SK-N-SH (cell line): Measurements from ENCODE around the gene PXT1. TPM values are rescaled to one million over a fixed set of nuclear protein-coding genes. Genes with fewer than 3 reads are reported as not detected.

Experiments
- CTCF ChIA-PET: fragments of 300-600, 350-600 bp; formaldehyde crosslinking; extraction: SDS; loops from one replicate; lab custom pipeline; 2021; lab: Yijun Ruan, JAX
- POLR2A ChIA-PET: fragments of 350-600 bp; sonication (Branson Sonifier 250); formaldehyde crosslinking; extraction: SDS; loops from one replicate; lab custom pipeline; 2020; ENCODE audit warnings: antibody characterized with exemption, inconsistent platforms; lab: Yijun Ruan, JAX
- DNase-seq: peaks from one replicate; pipeline ENCODE4 v3.0.0; 2012
- H2AFZ ChIP-seq: fragments of 200-600 bp; sonication (generic); 2 replicates; pipeline ENCODE4 v1.8.1; 2016; ENCODE audit warnings: antibody characterized with exemption, mild to moderate bottlenecking, low read depth
- H3F3A ChIP-seq: fragments of 200-600 bp; sonication (generic); replicated peaks from 2 replicates; pipeline ENCODE3; 2016; ENCODE audit warnings: antibody characterized with exemption, mild to moderate bottlenecking; ENCODE audit not compliant: insufficient read depth
- H3K27ac ChIP-seq, 2 experiments: fragments of 200-500 bp in 1 of 2; fragments of 200-600 bp in 1 of 2; sonication (Bioruptor generic) in 1 of 2; sonication (generic), shearing (Covaris generic) in 1 of 2; 2 replicates each; pipeline versions ENCODE4 v1.5.1 to v1.6.1; 2014 to 2016; ENCODE audit warnings: low read depth in 2 of 2, inconsistent platforms in 1 of 2, low read length in 1 of 2, mild to moderate bottlenecking in 1 of 2, mixed read lengths in 1 of 2
- H3K27me3 ChIP-seq: fragments of 200-600 bp; sonication (generic), shearing (Covaris generic); 2 replicates; pipeline ENCODE4 v1.6.1; 2016; ENCODE audit warnings: mixed run types; ENCODE audit not compliant: insufficient read depth
- H3K36me3 ChIP-seq, 2 experiments: fragments of 200-500 bp in 1 of 2; fragments of 200-600 bp in 1 of 2; sonication (Bioruptor generic) in 1 of 2; sonication (generic) in 1 of 2; replicated peaks in 1 of 2; 2 replicates each; pipeline versions ENCODE3 to v1.5.1; 2014 to 2016; ENCODE audit warnings: low read length in 1 of 2, mild to moderate bottlenecking in 1 of 2; ENCODE audit not compliant: insufficient read depth in 2 of 2, control insufficient read depth in 1 of 2
- H3K4me1 ChIP-seq, 2 experiments: fragments of 200-500 bp in 1 of 2; fragments of 200-600 bp in 1 of 2; sonication (Bioruptor generic) in 1 of 2; sonication (generic), shearing (Covaris generic) in 1 of 2; 2 replicates each; pipeline versions ENCODE4 v1.5.1 to v1.6.1; 2014 to 2016; ENCODE audit warnings: low read depth in 1 of 2, low read length in 1 of 2, mixed run types in 1 of 2; ENCODE audit not compliant: insufficient read depth in 2 of 2, control insufficient read depth in 1 of 2
- H3K4me2 ChIP-seq: fragments of 200-600 bp; sonication (generic), shearing (Covaris generic); 2 replicates; pipeline ENCODE4 v1.6.1; 2017; ENCODE audit warnings: mixed run types
- H3K4me3 ChIP-seq, 2 experiments: fragments of 200-500 bp in 1 of 2; fragments of 200-600 bp in 1 of 2; sonication (Bioruptor generic) in 1 of 2; sonication (generic), shearing (Covaris generic) in 1 of 2; 2 replicates each; pipeline versions ENCODE4 v1.5.1 to v1.8.1; 2014 to 2016; ENCODE audit warnings: low read depth in 2 of 2, inconsistent platforms in 1 of 2, low read length in 1 of 2, mild to moderate bottlenecking in 1 of 2, mixed read lengths in 1 of 2, moderate library complexity in 1 of 2
- H3K79me2 ChIP-seq: fragments of 200-600 bp; sonication (generic); 2 replicates; pipeline ENCODE4 v1.8.1; 2017; ENCODE audit warnings: mild to moderate bottlenecking; ENCODE audit not compliant: insufficient read depth
- H3K9ac ChIP-seq: fragments of 200-600 bp; sonication (generic); 2 replicates; pipeline ENCODE4 v1.6.1; 2017; ENCODE audit warnings: mixed run types
- H3K9me2 ChIP-seq: fragments of 200-600 bp; sonication (generic); 2 replicates; pipeline ENCODE4 v1.6.1; 2017; ENCODE audit warnings: mixed run types
- H3K9me3 ChIP-seq: fragments of 200-600 bp; sonication (generic); 2 replicates; pipeline ENCODE4 v1.6.1; 2017; ENCODE audit warnings: mixed run types, mild to moderate bottlenecking, moderate library complexity
- H4K20me1 ChIP-seq: fragments of 200-600 bp; sonication (generic); 2 replicates; pipeline ENCODE4 v1.6.1; 2017; ENCODE audit warnings: mild to moderate bottlenecking, mixed run types; ENCODE audit not compliant: insufficient read depth
- FOXM1 ChIP-seq: IDR thresholded peaks from 2 replicates; pipeline ENCODE4 v1.4.0; 2012; ENCODE audit warnings: low read depth, mild to moderate bottlenecking
- JUND ChIP-seq: IDR thresholded peaks from 2 replicates; pipeline ENCODE4 v1.4.0; 2012
- MEF2A ChIP-seq: IDR thresholded peaks from 2 replicates; pipeline ENCODE4 v1.4.0; 2012; ENCODE audit warnings: low read depth, borderline replicate concordance
- MXI1 ChIP-seq: IDR thresholded peaks from 2 replicates; pipeline ENCODE4 v1.6.1; 2012; ENCODE audit warnings: mild to moderate bottlenecking, low read depth, low read length, improper control_type of control experiment
- NFIC ChIP-seq: IDR thresholded peaks from 2 replicates; pipeline ENCODE4 v1.4.0; 2012; ENCODE audit warnings: borderline replicate concordance
- POLR2AphosphoS5 ChIP-seq: IDR thresholded peaks from 2 replicates; pipeline ENCODE4 v1.6.1; 2012; ENCODE audit warnings: low read depth, low read length
- RXRA ChIP-seq: IDR thresholded peaks from 2 replicates; pipeline ENCODE4 v1.4.0; 2012; ENCODE audit warnings: low read depth, mild to moderate bottlenecking, borderline replicate concordance
- SIN3A ChIP-seq: IDR thresholded peaks from 2 replicates; pipeline ENCODE4 v1.6.1; 2012; ENCODE audit warnings: low read depth, mild to moderate bottlenecking, low read length, moderate library complexity, borderline replicate concordance
- TEAD4 ChIP-seq: IDR thresholded peaks from 2 replicates; pipeline ENCODE4 v1.4.0; 2012; ENCODE audit warnings: mild to moderate bottlenecking, borderline replicate concordance; ENCODE audit not compliant: insufficient read depth
- YY1 ChIP-seq: IDR thresholded peaks from 2 replicates; pipeline ENCODE4 v1.4.0; 2012; ENCODE audit warnings: low read depth, mild to moderate bottlenecking
- WGBS: methylation state at CpG from one replicate; pipeline ENCODE4 v1.1.6; 2017; ENCODE audit warnings: low lambda C conversion rate; 5-methylcytosine and 5-hydroxymethylcytosine counted together
- polyA plus RNA-seq, 3 experiments: library from polyadenylated mRNA; depleted of rRNA; stranded (reverse); fragments of >200 nt; gene quantifications; 2 replicates each; pipeline ENCODE4 v1.2.3, GENCODE V29; 2012
- TF ChIP-seq, protein P1 (sequence below): IDR thresholded peaks from 2 replicates; pipeline ENCODE4 v1.4.0; 2012; ENCODE audit warnings: low read depth, borderline replicate concordance
- TF ChIP-seq, protein P2 (sequence below): fragments of 150-350 bp; IDR thresholded peaks from 2 replicates; pipeline ENCODE4 v1.6.1; 2017; ENCODE audit warnings: antibody characterized with exemption, low read length, low read depth, borderline replicate concordance

PXT1 gene
- polyA plus RNA-seq, 1 of the 3 experiments (the other 2 are of a cell fraction): not detected

DNA sequence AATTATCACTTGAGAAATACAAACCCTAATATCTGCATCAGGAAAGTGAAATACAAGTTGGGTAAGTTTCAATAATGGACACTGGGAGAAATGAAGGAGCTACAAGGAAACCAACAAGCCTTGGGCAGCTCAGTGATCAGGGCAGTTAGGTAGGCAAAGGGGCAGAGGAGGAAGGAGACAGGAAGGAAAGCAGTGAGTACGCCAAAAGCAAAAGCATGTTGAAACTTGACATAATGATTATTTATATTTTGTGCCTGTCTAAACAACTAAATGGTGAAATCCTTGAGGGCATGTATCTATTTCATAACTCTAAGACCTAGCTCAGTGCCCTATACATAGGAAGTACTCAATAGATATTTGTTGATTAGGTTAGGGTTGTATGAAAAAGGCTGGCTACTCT lies 23.3 kb downstream of the PXT1 start:
- no peak overlapping the region for H2AFZ ChIP-seq
- no peaks in the 10 kb centered on the region for H3F3A ChIP-seq
- DNase-seq: no peak
- 86% methylated on average over 1 of the region's 1 CpG for WGBS
- no peak overlapping the region for H3K4me3 ChIP-seq
- H3K79me2 ChIP-seq: no peaks in the 10 kb centered on the region
- ChIA-PET POLR2A (no interaction called here), CTCF (interaction anchor here (0.9 kb wide), 1 partner anchor 9 kb away, joined by 4 read pairs; no protein-coding TSS in a partner anchor)
- no peaks in the 10 kb centered on the region for H3K9me2 ChIP-seq
- H3K4me2 ChIP-seq: no peak overlapping the region
- no peaks in the 10 kb centered on the region for H3K9me3 ChIP-seq
- no peak overlapping the region for H3K9ac ChIP-seq
- H3K4me1 ChIP-seq: peaks cover 0 to 9% of the 10 kb centered on the region in 2 experiments; a peak in 1 of 4 replicates
- H4K20me1 ChIP-seq: no peaks in the 10 kb centered on the region
- no peaks in the 10 kb centered on the region for H3K27me3 ChIP-seq
- no peak overlapping the region for H3K27ac ChIP-seq
- no peaks in the 10 kb centered on the region for H3K36me3 ChIP-seq
- no peak for TF ChIP-seq POLR2AphosphoS5
- TF ChIP-seq, all 33 proteins: peak for 0

DNA sequence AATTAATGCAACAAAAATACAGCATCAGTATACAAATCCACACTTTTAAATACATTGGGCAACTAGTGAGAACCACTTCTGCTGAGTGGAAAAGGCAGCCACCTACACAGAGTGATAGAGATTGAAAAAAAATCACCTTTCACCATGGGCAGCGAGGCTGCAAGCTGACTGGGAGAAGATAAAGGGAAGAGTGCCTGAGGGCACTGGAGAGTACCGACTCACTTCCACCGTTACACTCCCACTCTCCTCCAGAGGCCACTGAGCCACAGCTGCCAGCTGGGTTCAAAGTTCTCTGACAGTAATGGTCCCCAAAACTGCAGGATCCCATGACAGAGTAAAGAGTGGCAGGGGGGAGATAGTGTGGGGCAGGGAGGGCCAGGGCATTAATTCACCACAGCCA lies 24.1 kb downstream of the PXT1 start:
- 38% methylated on average over 3 of the region's 3 CpGs for WGBS
- Histone ChIP-seq H3K36me3 (no peaks in the 10 kb centered on the region), H3K4me3 (no peak overlapping the region), H3K79me2 (no peaks in the 10 kb centered on the region), H3K9ac (no peak overlapping the region), H3K27me3 (no peaks in the 10 kb centered on the region), H4K20me1 (no peaks in the 10 kb centered on the region), H3K27ac (no peak overlapping the region), H3K9me2 (no peaks in the 10 kb centered on the region), H3K4me1 (peaks cover 0 to 6% of the 10 kb centered on the region in 2 experiments; a peak in 1 of 4 replicates), H3K9me3 (no peaks in the 10 kb centered on the region), H3F3A (no peaks in the 10 kb centered on the region), H2AFZ (no peak overlapping the region), H3K4me2 (no peak overlapping the region)
- TF ChIP-seq FOXM1 (no peak), RXRA (no peak), TEAD4 (no peak), SIN3A (no peak), NFIC (no peak)
- TF ChIP-seq, protein P1, sequence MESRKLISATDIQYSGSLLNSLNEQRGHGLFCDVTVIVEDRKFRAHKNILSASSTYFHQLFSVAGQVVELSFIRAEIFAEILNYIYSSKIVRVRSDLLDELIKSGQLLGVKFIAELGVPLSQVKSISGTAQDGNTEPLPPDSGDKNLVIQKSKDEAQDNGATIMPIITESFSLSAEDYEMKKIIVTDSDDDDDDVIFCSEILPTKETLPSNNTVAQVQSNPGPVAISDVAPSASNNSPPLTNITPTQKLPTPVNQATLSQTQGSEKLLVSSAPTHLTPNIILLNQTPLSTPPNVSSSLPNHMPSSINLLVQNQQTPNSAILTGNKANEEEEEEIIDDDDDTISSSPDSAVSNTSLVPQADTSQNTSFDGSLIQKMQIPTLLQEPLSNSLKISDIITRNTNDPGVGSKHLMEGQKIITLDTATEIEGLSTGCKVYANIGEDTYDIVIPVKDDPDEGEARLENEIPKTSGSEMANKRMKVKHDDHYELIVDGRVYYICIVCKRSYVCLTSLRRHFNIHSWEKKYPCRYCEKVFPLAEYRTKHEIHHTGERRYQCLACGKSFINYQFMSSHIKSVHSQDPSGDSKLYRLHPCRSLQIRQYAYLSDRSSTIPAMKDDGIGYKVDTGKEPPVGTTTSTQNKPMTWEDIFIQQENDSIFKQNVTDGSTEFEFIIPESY: no peak
- ChIA-PET POLR2A (no interaction called here), CTCF (interaction anchor here (1.0 kb wide), 1 partner anchor 25 kb away, joined by 4 read pairs; the partner anchor contains the start of genes KCTD20 and PXT1)
- no peak for DNase-seq

DNA sequence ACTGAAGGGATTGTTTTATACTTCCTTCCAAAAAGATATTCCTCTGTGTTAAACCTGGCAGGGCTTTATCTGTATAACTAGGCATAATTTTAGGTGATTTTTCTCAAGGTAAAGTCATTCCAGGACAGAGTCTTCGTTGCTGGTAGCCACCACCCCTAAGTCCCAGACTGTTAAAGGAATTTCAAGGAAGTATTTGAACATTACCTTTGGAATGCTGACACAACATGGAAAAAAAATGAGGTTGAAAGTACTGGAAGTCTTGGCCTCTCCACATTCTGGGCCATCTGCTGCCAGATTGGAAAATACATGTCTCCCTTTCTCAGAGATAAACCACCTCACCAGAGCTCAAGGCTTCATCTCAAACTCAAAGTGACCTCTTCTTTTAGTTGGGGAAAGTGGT lies 28.2 kb downstream of the PXT1 start:
- no peaks in the 10 kb centered on the region for H3K9me2 ChIP-seq

More for the DNA sequence above, 28.2 kb downstream of the PXT1 start:
- 47% methylated on average over 1 of the region's 1 CpG for WGBS
- H3K4me1 ChIP-seq: no peaks in the 10 kb centered on the region
- ChIA-PET CTCF (no interaction called here), POLR2A (no interaction called here)
- no peaks in the 10 kb centered on the region for H3K79me2 ChIP-seq
- no peaks in the 10 kb centered on the region for H3K36me3 ChIP-seq
- H3K9ac ChIP-seq: no peak overlapping the region
- no peak for DNase-seq
- H3K4me2 ChIP-seq: no peak overlapping the region
- no peak overlapping the region for H2AFZ ChIP-seq
- H3K9me3 ChIP-seq: 0 out of 2 replicates have a peak, but pooled peaks cover 3% of the 10 kb centered on the region
- H3F3A ChIP-seq: no peaks in the 10 kb centered on the region
- no peak overlapping the region for H3K27ac ChIP-seq
- H4K20me1 ChIP-seq: no peaks in the 10 kb centered on the region
- no peak for TF ChIP-seq YY1
- TF ChIP-seq MXI1: no peak
- no peak for TF ChIP-seq MEF2A
- TF ChIP-seq JUND: no peak
- no peak for TF ChIP-seq RXRA
- TF ChIP-seq, protein P2, sequence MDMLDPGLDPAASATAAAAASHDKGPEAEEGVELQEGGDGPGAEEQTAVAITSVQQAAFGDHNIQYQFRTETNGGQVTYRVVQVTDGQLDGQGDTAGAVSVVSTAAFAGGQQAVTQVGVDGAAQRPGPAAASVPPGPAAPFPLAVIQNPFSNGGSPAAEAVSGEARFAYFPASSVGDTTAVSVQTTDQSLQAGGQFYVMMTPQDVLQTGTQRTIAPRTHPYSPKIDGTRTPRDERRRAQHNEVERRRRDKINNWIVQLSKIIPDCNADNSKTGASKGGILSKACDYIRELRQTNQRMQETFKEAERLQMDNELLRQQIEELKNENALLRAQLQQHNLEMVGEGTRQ: no peak
- TF ChIP-seq, all 33 proteins: peak for 0
- Histone ChIP-seq H3K27me3 (no peaks in the 10 kb centered on the region; the same call in 1 of the 2 replicates), H3K4me3 (no peak overlapping the region)
